Bone marrow (tissue), 2 donors: Measurements from ENCODE around the gene ADGRF1.
"Not testable (repeated sequence)": the region's sequence is repeated elsewhere in the genome, so short reads cannot be mapped to it uniquely, and the experiment has no call there.

Experiments used
- DNase-seq, 2 donors: peaks; one replicate each; lab custom pipeline; 2025; lab: John Stamatoyannopoulos, UW

Gene ADGRF1

DNA sequence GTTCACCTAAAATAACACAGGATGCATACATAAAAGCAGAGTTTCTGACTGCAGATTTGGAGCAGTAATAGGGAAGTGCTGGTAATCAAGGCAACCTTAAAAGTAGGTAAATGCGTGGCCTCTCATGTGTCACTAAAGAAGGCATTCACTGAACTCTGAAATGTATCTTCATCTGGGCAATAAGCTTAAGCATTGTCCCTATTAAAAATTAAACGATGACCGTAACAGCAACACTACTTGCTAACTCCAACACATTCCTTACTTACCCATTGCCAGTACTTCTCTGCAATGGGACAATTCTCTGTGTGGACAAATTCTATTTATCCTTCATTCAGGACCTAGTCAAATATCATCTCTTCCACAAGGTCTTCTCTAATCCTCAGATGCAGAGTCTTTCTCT lies 19.9 kb downstream of the ADGRF1 start:
- DNase-seq, result no peak

DNA sequence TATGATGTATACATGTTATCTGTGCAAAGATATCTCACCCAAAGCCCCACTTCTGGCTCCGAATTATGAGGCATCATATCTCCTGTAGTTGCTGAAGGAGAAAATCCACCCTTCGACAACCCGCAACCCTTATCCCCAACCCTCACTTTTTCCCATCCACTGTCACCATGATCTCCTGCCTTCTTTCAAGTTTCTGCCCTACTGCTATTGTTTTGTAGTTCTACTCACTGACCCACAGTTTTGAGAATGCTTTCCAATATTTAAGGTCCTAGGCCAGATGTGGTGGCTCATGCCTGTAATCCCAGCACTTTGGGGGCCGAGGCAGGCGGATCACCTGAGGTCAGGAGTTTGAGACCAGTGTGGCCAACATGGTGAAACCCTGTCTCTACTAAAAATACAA lies 22.2 kb downstream of the ADGRF1 start:
- no peak for DNase-seq

DNA sequence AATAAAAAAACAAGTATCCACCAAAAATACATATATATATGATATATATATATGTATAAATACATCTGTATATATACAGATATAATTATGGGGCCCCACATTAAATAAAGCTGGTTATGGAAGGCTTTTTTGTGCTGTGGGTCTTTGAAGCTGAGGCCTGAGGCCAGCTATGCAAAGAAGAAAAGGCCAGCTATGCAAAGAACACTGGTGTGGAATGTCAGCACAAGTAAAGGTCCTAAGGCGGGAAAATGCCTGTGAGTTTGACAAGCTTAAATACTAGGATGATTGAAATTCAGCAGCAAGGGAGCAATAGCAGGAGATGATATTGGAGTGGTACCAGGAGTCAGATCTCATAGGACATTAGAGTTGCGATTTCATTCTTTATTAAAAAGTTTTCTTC lies 25.2 kb downstream of the ADGRF1 start:
- no peak for DNase-seq

DNA sequence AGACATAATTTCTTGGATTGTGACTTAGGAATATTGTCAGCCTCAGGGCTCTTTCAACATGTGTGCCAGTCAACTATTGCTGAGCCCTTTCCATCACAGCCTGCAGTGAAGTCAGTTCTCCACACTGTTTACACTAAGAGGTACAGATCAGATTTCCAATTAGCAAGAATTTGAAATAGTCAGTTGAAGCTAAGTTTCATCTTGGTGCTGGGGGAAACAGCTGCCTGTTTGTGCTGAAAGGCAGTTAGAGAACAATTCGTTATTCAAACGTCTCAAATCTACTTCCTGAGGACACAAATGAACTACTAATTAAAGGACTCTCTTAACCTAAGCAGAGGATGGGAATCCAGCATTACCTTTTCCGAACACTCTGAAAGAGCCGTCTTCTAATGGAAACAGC lies 25.9 kb downstream of the ADGRF1 start:
- DNase-seq, result peak in 1 of 2 donors; percentile 18

DNA sequence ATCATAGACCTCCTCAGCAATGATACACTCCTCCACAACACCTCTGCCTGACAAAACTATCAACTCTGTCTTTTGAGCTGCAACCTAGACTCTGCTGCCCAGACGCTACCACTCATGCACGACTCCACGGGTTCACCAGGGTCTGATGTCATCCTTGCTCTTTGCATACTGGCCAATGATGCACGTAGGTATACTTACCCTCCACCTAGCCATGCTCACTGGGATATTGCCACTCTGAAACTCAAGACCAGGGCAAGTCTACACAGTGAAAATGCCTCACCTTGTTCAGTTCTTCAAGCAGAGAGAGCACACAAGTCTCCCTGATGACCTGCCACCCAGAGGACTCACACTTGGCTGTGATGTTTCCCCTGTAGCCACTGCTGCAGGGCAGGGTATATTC lies 27.7 kb downstream of the ADGRF1 start:
- DNase-seq, result no peak

DNA sequence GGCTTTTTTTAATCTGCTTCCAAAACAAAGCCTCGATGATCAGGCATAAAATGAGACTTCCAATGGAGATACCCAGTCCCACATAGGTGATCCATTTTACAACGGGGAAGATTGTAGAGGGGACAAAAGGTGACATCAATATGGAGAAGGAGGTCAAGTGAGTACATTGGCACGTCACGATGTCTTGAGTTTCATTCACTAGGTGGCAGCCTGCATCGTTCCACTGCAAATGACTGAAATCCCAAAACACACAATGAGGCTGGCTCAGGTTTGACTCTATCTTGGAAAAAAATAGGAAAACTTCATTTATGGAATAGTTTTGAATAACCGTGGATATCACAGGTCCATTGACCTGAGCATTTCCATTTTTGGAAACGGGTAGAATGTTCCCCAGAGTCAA lies 32.5 kb downstream of the ADGRF1 start:
- no peak for DNase-seq

DNA sequence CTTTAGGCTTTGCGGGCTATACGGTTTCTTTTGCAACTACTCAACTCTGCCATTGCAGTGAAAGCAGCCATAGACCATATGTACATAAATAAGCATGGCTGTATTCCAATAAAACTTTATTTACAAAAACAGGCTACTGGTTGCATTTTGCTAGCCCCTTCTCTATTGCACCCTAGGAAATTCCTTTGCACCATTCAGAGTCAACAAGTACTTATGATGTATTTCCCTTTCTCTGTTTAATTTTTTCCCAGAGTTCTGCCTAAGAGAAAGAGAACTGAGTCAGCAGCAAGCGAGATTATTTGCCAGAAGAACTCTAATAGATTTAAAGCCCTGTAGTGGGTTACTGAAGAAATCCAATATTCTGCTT lies 33.8 kb downstream of the ADGRF1 start:
- DNase-seq, result no peak

DNA sequence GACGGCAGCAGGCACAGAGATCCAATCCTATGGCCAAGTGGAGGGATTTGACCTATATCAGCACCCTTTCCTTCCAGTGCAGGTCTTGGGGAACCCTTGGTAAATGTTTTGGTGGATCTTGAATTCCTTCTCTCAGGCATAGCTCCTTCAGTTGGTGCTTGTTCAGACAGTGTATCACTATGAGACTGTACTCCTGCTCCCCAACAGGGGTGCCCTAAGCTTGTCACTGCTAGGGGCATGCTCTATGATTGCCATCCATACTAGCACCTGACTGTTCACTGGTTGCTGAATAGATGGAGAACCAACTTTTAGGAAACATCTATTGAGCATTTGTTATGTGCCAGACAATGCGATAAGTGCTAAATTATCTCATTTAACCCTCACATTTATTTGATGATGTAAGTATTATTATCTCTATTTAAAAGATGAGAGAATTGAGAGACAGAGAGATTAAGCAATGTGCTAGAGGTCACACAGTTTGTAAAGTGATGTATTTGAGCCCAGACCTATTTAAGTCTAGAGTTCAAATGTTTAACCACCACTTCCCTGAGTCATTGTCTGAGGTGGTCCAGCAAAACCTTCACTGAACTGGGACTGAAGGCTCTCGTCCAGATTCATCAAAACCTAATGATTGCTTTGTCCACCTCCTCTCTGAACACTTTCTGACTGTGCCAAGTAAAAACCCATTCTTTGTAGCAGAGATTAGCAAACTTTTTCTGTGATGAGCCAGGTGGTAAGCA lies 34.3 kb downstream of the ADGRF1 start:
- no peak for DNase-seq

DNA sequence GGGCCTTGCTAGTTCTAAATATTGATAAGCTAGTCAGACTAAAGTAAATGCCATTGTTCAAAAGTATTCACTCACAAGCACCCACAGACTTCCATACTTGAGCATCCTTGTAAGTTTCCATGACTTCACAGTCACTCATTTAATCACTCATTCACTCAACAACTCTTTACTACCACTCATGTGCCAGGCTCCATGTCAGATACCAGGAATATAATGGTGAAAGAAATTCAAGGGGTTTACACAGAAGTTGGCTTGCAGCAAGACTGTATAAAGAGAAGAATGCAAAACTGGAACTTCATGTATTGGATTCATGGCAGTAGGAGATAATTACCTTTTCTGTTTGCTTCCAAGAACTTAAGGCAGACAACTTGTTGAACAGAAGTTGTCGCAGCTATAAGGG lies 36.6 kb downstream of the ADGRF1 start:
- no peak for DNase-seq

DNA sequence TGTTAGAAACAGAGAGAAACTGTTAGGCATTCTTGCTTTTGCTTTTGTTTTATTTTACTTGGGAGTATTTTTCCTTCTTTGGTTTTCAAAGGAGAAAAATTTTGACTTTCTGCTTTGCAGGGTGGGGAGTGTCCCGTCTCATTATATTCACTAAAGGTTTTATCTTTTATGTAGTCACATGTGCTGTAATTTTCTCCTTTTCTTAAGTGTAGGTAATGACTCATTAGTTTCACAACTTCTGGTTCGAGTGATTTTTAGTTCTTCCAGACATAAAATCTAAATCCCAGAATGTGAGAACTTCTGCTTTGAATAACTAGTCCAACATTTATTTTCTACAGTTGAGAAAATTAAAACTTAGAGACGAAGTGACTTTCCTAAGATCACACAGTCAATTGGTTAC lies 37.7 kb downstream of the ADGRF1 start:
- DNase-seq, result peak in 1 of 2 donors; percentile 51

DNA sequence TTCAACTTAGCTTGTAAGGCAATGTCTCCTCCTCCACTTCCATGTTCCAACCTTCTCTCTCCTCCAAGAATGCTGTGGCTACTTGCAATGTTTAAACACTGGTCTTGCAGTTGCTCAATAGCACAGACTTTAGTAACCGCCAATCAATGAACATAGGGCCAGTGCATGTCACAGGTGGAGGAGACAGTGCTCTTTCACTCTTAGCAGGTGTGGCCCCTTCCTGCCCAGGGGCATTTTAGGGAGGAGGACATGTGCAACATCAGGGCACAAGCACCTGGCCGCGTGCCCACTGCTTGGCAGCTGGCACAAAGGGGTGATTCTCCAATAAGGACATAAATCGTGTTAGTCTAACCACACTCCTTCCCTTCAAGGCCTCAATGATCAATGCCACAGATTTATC lies 41.3 kb downstream of the ADGRF1 start:
- DNase-seq, result no peak

DNA sequence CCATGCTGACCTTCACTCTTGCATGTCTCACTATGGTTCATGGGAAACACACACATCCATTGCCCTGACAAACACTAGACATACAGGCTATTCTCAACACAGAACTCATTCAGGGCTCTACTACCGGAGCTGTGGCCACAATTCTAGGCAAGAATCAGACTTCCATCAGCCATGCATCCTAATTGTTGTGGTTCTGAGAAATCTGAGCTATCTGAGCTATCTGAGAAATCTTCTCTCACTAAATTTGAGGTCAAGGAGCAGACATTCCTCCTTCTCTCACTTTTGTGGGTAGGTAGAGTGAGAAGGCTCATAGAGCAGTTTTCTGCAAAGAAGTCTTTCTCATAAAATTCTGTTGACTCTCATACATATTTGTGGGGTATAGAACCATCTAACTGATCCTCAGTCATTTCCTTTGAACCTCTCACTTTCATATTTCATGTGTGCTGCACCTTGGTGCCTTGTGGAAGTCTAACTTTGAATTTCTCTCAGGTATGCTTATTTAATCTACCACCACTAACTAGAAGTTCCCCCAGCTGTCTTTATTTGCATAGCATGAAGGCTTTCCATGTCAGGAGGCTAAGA lies 43.6 kb downstream of the ADGRF1 start:
- no peak for DNase-seq

DNA sequence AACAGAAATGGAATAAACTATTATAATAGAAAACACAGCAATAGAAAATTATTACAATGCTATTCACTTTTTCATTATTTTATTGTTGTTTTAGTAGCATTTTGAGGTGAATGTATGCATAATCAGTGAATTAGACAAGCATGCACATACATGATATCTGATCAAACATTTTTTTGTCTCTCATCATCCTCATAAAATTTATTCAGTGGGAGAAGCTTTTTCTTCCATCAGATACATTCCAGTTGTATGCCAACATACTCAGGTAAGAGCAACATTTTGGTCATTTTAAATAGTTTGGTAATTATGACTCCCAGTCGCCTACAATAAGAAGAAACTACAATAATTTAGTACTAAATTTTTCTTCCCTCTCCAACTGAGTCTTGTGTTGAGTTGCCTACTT lies 44.5 kb downstream of the ADGRF1 start:
- DNase-seq, result no peak

DNA sequence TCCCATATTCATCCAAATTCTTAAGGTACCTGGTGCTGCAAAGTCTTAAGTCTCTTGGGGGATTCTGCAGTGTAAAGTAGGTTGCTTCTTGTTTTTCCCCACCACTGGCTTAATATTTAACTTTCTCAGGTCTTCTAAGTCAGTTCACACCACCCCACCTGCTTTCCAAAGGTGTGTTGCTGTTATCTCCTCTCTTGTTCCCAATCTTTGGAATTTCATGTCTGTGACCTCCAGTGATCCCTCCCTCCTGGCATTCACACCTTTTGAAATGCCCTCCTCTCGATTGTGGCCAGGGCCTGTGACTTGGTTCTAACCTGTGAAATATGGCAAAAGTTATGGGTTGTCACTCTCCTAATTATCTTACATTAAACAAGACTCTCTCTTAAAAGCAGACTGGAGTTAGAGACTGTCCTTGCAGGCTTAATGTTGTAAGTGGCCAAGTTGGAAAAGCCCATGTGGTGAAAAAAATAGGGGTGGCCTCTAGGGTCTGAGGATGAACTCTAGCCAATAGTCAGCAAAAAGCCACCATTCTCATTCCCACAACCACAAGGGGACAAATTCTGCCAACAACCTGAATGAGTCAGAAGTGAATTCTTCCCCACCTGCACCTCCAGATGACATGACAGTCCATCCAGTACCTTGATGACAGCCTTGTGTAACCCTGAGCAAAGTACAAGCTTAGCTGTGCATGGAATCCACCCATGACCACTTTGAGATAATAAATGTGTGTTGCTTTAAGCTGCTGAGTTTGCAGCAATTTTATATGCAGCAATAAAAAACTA lies 45.1 kb downstream of the ADGRF1 start:
- no peak for DNase-seq

DNA sequence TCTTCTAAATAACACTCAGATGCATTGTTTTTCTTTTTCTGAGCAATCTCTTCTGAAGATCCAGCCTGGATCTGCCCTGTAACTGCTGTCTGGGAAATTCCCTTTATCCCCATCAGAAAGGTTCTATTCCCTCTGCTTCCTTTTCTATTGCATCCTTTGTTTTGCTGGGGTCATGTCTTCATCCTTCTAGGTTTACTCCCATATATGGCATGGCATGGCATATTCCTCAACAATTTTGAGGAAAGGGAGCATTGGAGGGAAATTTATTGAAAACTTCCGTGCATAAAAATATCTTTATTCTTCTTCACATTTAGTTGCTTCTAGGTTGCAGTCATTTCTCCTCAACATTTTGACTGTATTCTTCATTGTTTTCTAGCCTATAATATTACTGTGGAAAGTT lies 47.2 kb downstream of the ADGRF1 start:
- no peak for DNase-seq

DNA sequence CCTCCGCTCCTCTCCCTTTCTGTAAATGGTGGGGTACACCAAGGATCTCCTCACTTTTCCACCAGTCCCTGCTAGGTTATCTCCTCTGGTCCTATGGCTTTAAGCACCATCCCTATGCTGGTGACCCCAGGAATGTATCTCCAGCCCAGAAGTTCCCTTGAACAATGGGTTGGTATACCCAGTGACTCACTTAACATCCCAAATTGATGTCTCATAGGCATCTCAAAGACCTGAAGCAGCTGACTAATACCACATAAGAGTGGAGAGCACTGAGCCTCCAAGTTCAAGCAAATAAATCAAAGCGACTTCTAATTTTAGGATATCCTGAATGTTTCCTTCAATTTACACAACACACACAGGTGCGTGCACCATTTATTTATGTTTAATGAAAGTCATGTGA lies 48.3 kb downstream of the ADGRF1 start:
- DNase-seq, result no peak

DNA sequence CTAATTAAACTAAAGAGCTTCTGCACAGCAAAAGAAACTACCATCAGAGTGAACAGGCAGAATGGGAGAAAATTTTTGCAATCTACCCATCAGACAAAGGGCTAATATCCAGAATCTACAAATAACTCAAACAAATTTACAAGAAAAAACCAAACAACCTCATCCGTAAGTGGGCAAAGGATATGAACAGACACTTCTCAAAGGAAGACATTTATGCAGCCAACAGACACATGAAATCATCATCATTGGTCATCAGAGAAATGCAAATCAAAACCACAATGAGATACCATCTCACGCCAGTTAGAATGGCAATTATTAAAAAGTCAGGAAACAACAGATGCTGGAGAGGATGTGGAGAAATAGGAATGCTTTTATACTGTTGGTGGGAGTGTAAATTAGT lies 49.7 kb downstream of the ADGRF1 start:
- not testable (repeated sequence) for DNase-seq

DNA sequence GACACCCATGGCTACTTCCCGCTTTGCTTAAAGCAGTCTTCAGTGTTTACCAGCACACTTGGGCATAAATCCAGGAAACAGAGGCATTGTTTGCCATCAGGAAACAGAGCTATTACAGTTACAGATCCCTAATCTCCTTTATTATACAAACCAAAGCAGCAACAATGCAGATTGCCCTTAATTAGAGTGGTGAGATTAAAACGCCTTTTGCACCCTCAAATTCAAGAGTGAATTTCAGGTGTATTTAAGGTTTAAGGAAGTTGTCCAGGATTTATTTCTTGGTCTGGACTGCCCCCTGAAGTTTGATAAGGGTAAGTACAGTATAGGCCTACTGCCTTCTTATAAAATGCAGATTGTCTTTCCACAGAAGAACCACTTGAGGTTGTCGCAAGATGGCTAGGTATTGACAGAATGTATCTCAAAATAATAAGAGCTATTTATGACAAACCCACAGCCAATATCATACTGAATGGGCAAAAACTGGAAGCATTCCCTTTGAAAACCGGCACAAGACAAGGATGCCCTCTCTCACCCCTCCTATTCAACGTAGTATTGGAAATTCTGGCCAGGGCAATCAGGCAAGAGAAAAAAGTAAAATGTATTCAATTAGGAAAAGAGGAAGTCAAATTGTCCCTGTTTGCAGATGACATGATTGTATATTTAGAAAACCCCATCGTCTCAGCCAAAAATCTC lies 51.2 kb downstream of the ADGRF1 start:
- DNase-seq, result peak in 1 of 2 donors; percentile 61

DNA sequence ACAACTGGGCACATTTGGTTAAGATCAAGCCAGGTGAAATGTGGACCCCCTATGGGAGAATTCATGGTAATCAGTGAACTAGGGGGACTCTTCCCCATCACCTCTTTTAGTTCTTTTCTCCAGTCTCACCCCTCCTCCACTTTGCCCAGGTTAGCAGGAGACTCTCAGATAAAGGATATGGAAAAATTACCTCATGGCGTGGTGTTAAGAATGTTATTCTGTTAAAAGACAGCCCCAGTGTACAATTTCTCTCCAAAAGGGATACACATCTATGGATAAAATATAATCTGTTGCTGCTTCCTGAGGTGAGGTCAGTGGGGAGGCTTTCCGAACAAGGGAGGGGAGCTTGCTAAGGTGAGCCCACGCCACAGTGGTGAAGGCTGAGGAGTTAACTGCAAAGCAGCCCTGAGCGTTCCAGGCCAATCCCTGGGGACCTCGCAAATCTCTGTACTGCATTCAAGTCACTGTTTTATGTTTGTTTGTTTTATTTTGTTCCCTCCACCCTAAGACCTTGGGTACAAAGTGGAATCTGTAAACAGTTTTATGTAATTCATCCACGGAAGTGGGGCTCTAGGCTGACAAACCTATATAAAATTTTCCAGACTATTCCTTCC lies 52.0 kb downstream of the ADGRF1 start:
- no peak for DNase-seq

DNA sequence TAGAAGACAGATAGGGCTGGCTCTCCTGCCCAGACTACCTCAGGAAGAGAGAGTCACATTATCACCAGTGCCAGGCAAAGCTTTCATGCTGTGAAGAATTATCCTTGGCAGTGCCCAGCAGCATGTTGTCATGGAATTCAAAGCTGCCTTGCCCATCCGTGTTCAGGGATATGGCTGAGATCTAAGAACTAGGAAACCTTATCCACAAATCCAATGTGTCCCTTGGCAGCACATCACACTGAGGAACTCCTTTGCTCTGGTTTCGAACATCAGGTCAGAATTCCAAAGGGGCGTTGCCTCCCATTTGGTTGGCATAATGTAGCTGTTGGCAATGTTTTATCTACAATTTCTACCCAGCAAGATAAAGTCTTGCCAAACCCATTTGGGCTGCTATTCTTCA lies 52.7 kb downstream of the ADGRF1 start:
- DNase-seq, result no peak

DNA sequence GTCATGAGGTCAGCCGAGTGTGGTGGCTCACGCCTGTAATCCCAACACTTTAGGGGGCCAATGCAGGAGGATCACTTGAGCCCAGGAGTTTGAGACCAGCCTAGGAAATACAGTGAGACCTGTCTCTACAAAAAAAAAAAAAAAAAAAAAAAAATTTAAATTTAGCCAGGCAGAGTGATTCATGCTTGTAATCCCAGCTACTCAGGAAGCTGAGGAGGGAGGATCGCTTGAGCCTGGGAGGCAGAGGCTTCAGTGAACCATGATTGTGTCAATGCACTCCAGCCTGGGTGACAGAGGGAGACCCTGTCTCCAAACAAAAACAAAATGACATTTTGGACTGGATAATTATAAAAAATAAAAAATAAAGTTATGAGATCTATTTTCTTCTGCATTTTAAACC lies 56.2 kb downstream of the ADGRF1 start:
- peak in 1 of 2 donors; percentile 34 for DNase-seq

DNA sequence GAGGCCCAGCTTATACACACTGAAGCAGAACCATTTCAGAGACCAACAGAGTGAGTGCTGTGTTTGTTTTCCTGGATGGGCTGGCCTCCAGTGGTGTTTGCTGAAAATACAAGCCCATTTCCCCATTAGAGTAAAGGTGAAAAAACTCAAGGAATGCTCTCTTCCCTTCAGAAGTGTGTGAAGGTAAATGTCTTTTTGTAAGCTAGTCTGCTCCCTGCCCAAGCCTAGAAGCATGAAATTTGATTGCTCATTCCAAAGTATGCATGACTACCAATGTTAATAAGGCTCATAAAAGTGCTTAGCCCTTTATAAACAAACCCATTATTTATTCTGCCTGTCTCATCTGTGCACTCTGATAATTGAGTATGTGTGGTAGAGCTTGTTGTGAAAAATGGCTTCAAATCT lies 59.1 kb downstream of the ADGRF1 start:
- no peak for DNase-seq
